ENCODE data around the gene UGT1A10. TPM values are rescaled to one million over a fixed set of nuclear protein-coding genes. Genes with fewer than 3 reads are reported as not detected.

The UGT1A10 gene
- total RNA-seq, 1 experiment from 2014 or later = not detected

DNA sequence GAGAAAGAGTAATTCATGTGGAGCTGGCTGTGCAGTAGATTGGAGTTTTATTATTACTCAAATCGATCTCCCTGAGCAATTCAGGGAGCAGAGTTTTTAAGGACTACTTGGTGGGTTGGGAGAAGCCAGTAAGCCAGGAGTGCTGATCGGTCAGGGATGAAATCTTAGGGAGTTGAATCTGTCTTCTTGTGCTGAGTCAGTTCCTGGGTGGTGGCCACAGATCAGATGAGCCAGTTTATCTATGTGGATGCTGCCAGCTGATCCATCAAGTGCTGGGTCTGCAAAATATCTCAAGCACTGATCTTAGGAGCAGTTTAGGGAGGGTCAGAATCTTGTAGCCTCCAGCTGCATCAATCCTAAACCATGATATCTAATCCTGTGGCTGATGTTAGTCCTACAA lies 35.9 kb upstream of the UGT1A10 start:
- no peak overlapping the region for H3K4me3 ChIP-seq (replicated peaks in 1 of 2; ENCODE audit: low read depth in 1 of 2, low read length in 2 of 2)
- no peaks in the 10 kb centered on the region for H3K79me2 ChIP-seq (ENCODE audit: insufficient read depth, low read length)
- no peak for ATAC-seq
- ChIA-PET CTCF (no interaction called here), POLR2A (no interaction called here), RAD21 (ENCODE audit: low non-redundant PET in 1 of 2, low total read pairs in 2 of 2, uncharacterized antibody in 2 of 2, unreplicated experiment in 2 of 2) (no interaction called here)
- H3K27ac ChIP-seq (ENCODE audit: low read depth, low read length) = no peak overlapping the region
- H3K27me3 ChIP-seq (ENCODE audit: insufficient read depth, low read length) = no peaks in the 10 kb centered on the region
- H3K9me2 ChIP-seq (ENCODE audit: insufficient read depth) = 0 out of 2 replicates have a peak, but pooled peaks cover 2% of the 10 kb centered on the region
- no peaks in the 10 kb centered on the region for H3K36me3 ChIP-seq (ENCODE audit: control insufficient read depth in 1 of 2, insufficient read depth in 2 of 2, low read length in 2 of 2)
- H2AFZ ChIP-seq (ENCODE audit: low read depth, low read length, poor library complexity, severe bottlenecking) = no peak overlapping the region
- no peaks in the 10 kb centered on the region for H3K9me3 ChIP-seq (ENCODE audit: control insufficient read depth in 1 of 2, insufficient read depth in 1 of 2, low read depth in 1 of 2, low read length in 2 of 2)
- no peak overlapping the region for H3K9ac ChIP-seq (ENCODE audit: low read length)
- no peak for TF ChIP-seq SIN3A (IDR thresholded peaks at IDR 0.05; ENCODE audit: low read depth)
- TF ChIP-seq SP1 (IDR thresholded peaks at IDR 0.05; ENCODE audit: low read depth) = no peak
- TF ChIP-seq CBX3 (IDR thresholded peaks at IDR 0.05; ENCODE audit: low read depth) = no peak
- TF ChIP-seq SRF (IDR thresholded peaks at IDR 0.05; ENCODE audit: low read depth) = no peak
- TF ChIP-seq, protein P1, sequence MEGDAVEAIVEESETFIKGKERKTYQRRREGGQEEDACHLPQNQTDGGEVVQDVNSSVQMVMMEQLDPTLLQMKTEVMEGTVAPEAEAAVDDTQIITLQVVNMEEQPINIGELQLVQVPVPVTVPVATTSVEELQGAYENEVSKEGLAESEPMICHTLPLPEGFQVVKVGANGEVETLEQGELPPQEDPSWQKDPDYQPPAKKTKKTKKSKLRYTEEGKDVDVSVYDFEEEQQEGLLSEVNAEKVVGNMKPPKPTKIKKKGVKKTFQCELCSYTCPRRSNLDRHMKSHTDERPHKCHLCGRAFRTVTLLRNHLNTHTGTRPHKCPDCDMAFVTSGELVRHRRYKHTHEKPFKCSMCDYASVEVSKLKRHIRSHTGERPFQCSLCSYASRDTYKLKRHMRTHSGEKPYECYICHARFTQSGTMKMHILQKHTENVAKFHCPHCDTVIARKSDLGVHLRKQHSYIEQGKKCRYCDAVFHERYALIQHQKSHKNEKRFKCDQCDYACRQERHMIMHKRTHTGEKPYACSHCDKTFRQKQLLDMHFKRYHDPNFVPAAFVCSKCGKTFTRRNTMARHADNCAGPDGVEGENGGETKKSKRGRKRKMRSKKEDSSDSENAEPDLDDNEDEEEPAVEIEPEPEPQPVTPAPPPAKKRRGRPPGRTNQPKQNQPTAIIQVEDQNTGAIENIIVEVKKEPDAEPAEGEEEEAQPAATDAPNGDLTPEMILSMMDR (IDR thresholded peaks at IDR 0.05 in 2 of 3, conservative IDR thresholded peaks at IDR 0.05 in 1 of 3; ENCODE audit: borderline replicate concordance in 1 of 3, insufficient read depth in 1 of 3, low read depth in 2 of 3, low read length in 2 of 3) = no peak
- TF ChIP-seq ELF1 (IDR thresholded peaks at IDR 0.05; ENCODE audit: borderline replicate concordance, low read depth) = no peak
- TF ChIP-seq, protein P2, sequence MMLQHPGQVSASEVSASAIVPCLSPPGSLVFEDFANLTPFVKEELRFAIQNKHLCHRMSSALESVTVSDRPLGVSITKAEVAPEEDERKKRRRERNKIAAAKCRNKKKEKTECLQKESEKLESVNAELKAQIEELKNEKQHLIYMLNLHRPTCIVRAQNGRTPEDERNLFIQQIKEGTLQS (IDR thresholded peaks at IDR 0.05) = no peak
- no peak for TF ChIP-seq ZFX (IDR thresholded peaks at IDR 0.05)
- no peak for TF ChIP-seq EZH2 (IDR thresholded peaks at IDR 0.05)
- no peak for TF ChIP-seq EZH2phosphoT487 (IDR thresholded peaks at IDR 0.05; ENCODE audit: borderline replicate concordance)
- TF ChIP-seq EGR1 (IDR thresholded peaks at IDR 0.05; ENCODE audit: low read depth) = no peak
- no peak for TF ChIP-seq POLR2A (IDR thresholded peaks at IDR 0.05; ENCODE audit: borderline replicate concordance, extremely low read depth, insufficient read depth, insufficient read length)
- TF ChIP-seq TCF7L2 (IDR thresholded peaks at IDR 0.05; ENCODE audit: borderline replicate concordance, extremely low read depth, insufficient read depth, insufficient read length) = no peak
- no peak for TF ChIP-seq FOSL1 (IDR thresholded peaks at IDR 0.05; ENCODE audit: low read depth)
- no peak for TF ChIP-seq ZNF274 (IDR thresholded peaks at IDR 0.05; ENCODE audit: low read depth, low read length)
- TF ChIP-seq POLR2AphosphoS5 (IDR thresholded peaks at IDR 0.05; ENCODE audit: low read depth, low read length) = no peak
- no peak for TF ChIP-seq RAD21 (IDR thresholded peaks at IDR 0.05; ENCODE audit: low read depth)
- TF ChIP-seq CEBPB (IDR thresholded peaks at IDR 0.05; ENCODE audit: low read depth) = no peak
- TF ChIP-seq YY1 (IDR thresholded peaks at IDR 0.05; ENCODE audit: extremely low read depth, insufficient replicate concordance, low read depth, low read length) = no peak
- TF ChIP-seq, protein P3, sequence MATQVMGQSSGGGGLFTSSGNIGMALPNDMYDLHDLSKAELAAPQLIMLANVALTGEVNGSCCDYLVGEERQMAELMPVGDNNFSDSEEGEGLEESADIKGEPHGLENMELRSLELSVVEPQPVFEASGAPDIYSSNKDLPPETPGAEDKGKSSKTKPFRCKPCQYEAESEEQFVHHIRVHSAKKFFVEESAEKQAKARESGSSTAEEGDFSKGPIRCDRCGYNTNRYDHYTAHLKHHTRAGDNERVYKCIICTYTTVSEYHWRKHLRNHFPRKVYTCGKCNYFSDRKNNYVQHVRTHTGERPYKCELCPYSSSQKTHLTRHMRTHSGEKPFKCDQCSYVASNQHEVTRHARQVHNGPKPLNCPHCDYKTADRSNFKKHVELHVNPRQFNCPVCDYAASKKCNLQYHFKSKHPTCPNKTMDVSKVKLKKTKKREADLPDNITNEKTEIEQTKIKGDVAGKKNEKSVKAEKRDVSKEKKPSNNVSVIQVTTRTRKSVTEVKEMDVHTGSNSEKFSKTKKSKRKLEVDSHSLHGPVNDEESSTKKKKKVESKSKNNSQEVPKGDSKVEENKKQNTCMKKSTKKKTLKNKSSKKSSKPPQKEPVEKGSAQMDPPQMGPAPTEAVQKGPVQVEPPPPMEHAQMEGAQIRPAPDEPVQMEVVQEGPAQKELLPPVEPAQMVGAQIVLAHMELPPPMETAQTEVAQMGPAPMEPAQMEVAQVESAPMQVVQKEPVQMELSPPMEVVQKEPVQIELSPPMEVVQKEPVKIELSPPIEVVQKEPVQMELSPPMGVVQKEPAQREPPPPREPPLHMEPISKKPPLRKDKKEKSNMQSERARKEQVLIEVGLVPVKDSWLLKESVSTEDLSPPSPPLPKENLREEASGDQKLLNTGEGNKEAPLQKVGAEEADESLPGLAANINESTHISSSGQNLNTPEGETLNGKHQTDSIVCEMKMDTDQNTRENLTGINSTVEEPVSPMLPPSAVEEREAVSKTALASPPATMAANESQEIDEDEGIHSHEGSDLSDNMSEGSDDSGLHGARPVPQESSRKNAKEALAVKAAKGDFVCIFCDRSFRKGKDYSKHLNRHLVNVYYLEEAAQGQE (IDR thresholded peaks at IDR 0.05; ENCODE audit: low read depth) = no peak
- H3K4me2 ChIP-seq (ENCODE audit: low read length) = no peak overlapping the region
- no TSS peak for BruUV-seq (replicated peaks)
- no peak for DNase-seq (ENCODE audit: low read depth, low spot score)
- intact Hi-C loops (cut with micrococcal nuclease) = no loop called here
- no peaks in the 10 kb centered on the region for H4K20me1 ChIP-seq (ENCODE audit: insufficient read depth)
- H3K4me1 ChIP-seq (ENCODE audit: control insufficient read depth in 1 of 2, insufficient read depth in 2 of 2, low read length in 2 of 2) = no peaks in the 10 kb centered on the region

All from HCT116 (cell line).